GM18909 (cell line): ENCODE results near the gene ACSF2.

Experiments
- ATAC-seq: cut with Tn5 transposase; IDR thresholded peaks from one replicate; pipeline ENCODE4 v1.9.1; 2021; ENCODE audit warnings: mild to moderate bottlenecking; ENCODE audit not compliant: unreplicated experiment, poor library complexity

ACSF2 gene

DNA sequence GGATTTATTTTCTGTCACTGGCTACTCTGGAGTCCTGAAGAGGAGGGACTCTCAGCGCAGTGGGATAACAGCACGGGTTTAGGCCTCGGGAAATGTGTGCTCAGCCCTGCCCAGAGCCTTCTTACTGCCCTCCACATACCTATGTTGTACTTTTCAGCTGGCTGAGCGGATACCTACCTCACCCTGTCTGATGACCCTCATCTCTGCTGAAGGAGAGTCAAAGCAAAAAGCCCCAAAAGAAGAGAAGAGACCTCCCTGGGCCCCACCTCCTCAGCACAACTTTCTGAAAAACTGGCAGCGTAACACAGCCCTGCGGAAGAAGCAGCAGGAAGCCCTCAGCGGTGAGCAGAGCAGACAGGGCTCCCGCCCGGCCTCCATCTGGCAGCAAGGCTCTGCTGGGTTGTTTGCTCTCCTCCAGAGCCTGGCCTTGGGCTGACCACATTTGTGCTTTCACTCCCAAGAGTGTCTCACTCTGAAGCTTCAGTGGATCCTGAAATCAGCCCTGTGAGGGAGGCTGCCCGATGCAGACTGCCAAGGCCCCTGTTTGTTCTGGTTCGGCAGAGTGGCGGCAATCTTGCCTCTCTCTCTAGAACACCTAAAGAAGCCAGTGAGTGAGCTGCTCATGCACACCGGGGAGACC, 92.5 kb downstream of the ACSF2 start:
- ATAC-seq: no peak

DNA sequence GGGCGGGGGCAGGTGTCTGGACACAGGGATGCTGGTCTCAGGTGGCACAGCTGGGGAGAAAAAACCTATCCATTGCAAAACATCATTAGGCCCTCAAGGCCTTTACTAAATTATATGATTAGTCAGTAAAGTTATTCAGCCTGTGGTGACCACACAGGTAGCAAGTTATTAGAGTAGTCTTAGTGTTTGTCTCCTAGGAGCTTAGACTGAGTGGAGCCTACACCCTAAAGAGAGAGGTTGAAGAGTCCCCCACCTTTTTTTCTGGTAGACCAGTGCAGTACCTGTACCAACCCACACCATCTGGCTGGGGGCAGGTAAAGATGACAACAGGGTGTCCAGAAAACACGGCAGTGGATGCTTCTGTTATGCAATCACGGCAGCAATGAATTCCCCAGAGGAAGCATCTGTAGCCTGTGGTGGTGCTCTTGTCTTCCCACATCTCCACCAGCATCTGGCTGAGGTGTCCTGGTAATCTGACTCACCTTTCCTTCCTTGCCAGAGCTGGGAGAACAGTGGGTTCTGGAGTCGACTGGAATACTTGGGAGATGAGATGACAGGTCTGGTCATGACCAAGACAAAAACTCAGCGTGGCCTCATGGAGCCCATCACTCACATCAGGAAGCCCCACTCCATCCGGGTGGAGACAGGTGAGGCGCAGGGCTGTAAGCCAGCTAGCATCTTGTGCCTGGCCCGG, 93.3 kb downstream of the ACSF2 start:
- no peak for ATAC-seq

DNA sequence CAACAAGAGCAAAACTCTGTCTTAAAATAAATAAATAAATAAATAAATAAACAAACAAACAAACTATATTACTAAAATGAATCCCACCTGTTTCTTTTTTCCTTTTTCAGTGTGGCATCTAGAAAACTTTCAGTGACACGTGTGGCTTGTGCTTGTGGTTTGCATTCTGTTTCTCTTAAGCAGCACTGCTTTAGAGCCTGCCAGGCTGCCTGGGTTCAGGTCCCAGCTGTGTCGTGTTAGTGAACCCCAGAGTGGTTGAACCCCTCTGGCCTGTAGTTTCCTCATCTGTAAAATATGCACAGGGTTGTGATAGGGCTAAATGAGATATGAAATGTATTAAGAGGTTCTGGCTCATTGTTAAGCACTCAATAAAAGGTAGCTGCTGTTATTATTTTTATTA, 94.5 kb downstream of the ACSF2 start:
- no peak for ATAC-seq

DNA sequence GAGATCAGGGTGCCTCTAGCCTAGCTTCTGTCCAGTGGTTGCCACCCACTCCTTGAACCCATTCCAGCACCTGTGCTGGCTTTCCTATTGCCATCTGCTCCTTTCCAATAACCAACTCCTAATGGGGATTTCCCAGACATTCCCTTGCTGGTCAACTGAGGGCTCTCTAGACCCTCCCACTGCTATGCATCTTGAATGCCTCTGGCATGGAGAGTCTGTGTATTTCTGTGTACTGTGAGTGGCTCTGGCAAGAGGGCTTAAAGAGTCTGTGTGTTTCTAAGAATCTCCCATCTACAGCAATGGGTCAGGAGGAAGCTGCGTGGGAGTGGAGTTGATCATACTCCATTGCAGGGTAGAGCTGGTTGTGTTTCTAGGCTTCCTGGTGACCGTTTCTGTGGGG, 95.5 kb downstream of the ACSF2 start:
- no peak for ATAC-seq

DNA sequence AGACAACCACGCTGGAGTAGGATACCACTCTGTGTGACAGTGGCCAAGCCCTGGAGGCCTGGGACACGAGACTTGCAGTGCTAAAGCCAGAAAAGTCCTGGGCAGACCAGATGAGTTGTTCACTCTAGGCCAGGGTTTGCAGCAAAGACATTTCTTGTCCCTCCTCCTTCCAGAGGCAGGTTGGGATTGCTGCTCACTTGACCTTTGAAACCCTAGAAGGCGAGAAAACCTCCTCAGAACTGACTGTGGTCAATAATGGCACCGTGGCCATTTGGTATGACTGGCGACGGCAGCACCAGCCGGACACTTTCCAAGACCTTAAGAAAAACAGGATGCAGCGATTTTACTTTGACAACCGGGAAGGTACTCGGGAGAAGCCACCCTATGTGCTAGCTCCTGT, 96.7 kb downstream of the ACSF2 start:
- no peak for ATAC-seq

DNA sequence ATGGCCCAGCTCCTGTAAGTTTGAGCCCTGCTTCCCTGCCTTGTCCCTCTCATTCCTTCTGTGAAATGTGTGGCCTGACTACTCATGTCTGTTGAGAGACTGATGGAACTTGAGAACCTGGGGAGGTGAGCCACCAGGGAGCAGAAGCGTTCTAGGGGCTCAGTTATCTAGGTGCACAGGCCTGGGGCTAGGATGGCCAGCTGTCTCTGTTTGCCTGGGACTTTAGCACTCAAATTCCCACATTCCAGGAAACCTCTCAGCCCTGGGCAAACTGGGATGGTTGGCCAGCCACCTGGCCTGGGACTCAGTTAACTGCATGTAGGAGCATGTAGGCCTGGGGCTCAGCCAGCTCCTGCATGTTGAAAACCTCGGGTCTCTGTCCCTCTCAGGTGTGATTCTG, 97.2 kb downstream of the ACSF2 start:
- no peak for ATAC-seq
